HG03159 (cell line): ENCODE measurements around the gene PYY.
"Not testable (repeated sequence)": the region's sequence is repeated elsewhere in the genome, so short reads cannot be mapped to it uniquely, and the experiment has no call there.

Source experiments
- ATAC-seq: cut with Tn5 transposase; IDR thresholded peaks from one replicate; pipeline ENCODE4 v1.9.1; 2021; ENCODE audit warnings: mild to moderate bottlenecking, moderate library complexity; ENCODE audit not compliant: unreplicated experiment

PYY gene

GRCh38 chr17:43953746-43954145 is at the start of gene PYY:
Gene PYY, minus strand, starts transcription at chr17:43953940. Its CDS starts 457 bp downstream, at chr17:43953483.
- ATAC-seq = no peak

- ATAC-seq = no peak
Observed at GRCh38 chr17:44002141-44002848, 48.6 kb upstream of the PYY start.

GRCh38 chr17:44001461-44001920 is 47.8 kb upstream of the PYY start:
- ATAC-seq = no peak

GRCh38 chr17:44000871-44001460 is 47.2 kb upstream of the PYY start:
- no peak for ATAC-seq

GRCh38 chr17:44000141-44000860 is 46.6 kb upstream of the PYY start:
- ATAC-seq = no peak

GRCh38 chr17:43999024-43999423 is 45.3 kb upstream of the PYY start:
- no peak for ATAC-seq

GRCh38 chr17:43998552-43998951 is 44.8 kb upstream of the PYY start:
- ATAC-seq = no peak

- ATAC-seq = not testable (repeated sequence)
Observed at GRCh38 chr17:43997180-43997579, 43.4 kb upstream of the PYY start.

GRCh38 chr17:43995150-43995471 is 41.4 kb upstream of the PYY start:
- no peak for ATAC-seq

GRCh38 chr17:43994272-43995149 is 40.8 kb upstream of the PYY start:
- no peak for ATAC-seq

- no peak for ATAC-seq
Observed at GRCh38 chr17:43992641-43993040, 38.9 kb upstream of the PYY start.

GRCh38 chr17:43988301-43988700 is 34.6 kb upstream of the PYY start:
- ATAC-seq = no peak

- ATAC-seq = no peak
Observed at GRCh38 chr17:43987131-43988021, 33.6 kb upstream of the PYY start.

GRCh38 chr17:43986225-43986981 is 32.7 kb upstream of the PYY start:
- no peak for ATAC-seq

- ATAC-seq = no peak
Observed at GRCh38 chr17:43984521-43984920, 30.8 kb upstream of the PYY start.

- no peak for ATAC-seq
Observed at GRCh38 chr17:43983515-43984411, 30.0 kb upstream of the PYY start.

- no peak for ATAC-seq
Observed at GRCh38 chr17:43983196-43983514, 29.4 kb upstream of the PYY start.

GRCh38 chr17:43982171-43982570 is 28.4 kb upstream of the PYY start:
- no peak for ATAC-seq

- ATAC-seq = no peak
Observed at GRCh38 chr17:43979671-43980070, 25.9 kb upstream of the PYY start.
